ENCODE measurements around the gene DNAJB6.

DNAJB6 gene

DNA sequence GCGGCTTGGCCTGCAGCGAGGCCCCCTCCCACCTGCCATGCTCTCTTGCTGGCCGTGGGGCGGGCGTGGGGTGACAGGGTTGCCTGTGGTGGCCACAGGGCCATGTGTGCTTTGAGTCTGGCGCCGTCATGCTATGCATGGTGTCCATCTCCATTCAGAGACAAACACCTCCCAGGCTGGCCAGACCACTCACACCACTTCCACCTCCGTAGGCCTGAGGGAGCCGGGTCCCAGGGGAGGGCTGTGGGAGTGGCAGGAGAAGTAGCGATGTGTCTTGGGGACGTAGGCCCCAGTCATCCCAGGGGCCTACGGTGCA, 65.5 kb downstream of the DNAJB6 start:
- Histone ChIP-seq H3K4me1 (peaks cover 13% of the 10 kb centered on the region), H3K27ac (no peak overlapping the region), H3K27me3 (ENCODE audit: control insufficient read depth, insufficient read depth, low read length) (no peaks in the 10 kb centered on the region), H3K9me3 (ENCODE audit: control insufficient read depth, low read length) (no peaks in the 10 kb centered on the region), H3K36me3 (ENCODE audit: control insufficient read depth, insufficient read depth, low read length) (no peaks in the 10 kb centered on the region), H3K79me2 (peaks cover 45% of the 10 kb centered on the region), H3K9ac (no peak overlapping the region), H2AFZ (no peak overlapping the region), H3K4me2 (ENCODE audit: low read length) (no peak overlapping the region), H3K4me3 (ENCODE audit: low read depth, low read length) (no peak overlapping the region)
- TF ChIP-seq, protein P1, sequence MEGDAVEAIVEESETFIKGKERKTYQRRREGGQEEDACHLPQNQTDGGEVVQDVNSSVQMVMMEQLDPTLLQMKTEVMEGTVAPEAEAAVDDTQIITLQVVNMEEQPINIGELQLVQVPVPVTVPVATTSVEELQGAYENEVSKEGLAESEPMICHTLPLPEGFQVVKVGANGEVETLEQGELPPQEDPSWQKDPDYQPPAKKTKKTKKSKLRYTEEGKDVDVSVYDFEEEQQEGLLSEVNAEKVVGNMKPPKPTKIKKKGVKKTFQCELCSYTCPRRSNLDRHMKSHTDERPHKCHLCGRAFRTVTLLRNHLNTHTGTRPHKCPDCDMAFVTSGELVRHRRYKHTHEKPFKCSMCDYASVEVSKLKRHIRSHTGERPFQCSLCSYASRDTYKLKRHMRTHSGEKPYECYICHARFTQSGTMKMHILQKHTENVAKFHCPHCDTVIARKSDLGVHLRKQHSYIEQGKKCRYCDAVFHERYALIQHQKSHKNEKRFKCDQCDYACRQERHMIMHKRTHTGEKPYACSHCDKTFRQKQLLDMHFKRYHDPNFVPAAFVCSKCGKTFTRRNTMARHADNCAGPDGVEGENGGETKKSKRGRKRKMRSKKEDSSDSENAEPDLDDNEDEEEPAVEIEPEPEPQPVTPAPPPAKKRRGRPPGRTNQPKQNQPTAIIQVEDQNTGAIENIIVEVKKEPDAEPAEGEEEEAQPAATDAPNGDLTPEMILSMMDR (IDR thresholded peaks at IDR 0.05): no peak

DNA sequence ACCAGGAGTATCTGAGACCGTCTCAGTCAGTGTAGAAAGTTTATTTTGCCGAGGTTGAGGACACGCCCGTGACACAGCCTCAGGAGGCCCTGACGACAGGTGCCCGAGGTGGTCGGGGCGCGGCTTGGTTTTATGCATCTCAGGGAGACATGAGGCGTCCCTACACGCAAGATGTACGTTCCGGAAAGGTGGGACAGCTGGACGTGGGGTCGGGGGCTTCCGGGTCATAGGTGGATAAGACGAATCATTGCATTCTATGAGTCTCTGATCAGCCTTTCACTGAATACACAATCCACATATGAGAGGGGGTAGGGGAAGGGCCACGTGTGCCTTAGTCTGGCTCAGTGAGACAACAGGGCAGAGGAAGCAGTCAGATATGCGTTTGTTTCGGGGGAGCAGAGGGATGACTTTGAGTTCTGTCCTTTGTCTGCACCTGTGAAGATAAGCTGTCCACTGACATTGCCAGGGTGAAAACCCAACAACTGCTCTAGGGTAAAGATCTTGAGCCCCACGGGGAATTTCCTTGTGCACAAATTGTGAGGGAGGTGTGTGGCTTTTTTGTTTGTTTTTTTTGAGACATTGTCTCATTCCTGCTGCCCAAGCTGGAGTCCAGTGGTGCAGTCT, 66.2 kb downstream of the DNAJB6 start:
- no peak overlapping the region for H3K4me3 ChIP-seq (ENCODE audit: low read depth, low read length)
- H2AFZ ChIP-seq: no peak overlapping the region
- H3K4me1 ChIP-seq: peaks cover 13% of the 10 kb centered on the region
- H3K27ac ChIP-seq: no peak overlapping the region
- no peaks in the 10 kb centered on the region for H3K36me3 ChIP-seq (ENCODE audit: control insufficient read depth, insufficient read depth, low read length)
- TF ChIP-seq, protein P1 (IDR thresholded peaks at IDR 0.05): no peak
- peaks cover 40% of the 10 kb centered on the region for H3K79me2 ChIP-seq
- no peak overlapping the region for H3K9ac ChIP-seq
- H3K9me3 ChIP-seq (ENCODE audit: control insufficient read depth, low read length): no peaks in the 10 kb centered on the region
- no peak overlapping the region for H3K4me2 ChIP-seq (ENCODE audit: low read length)
- H3K27me3 ChIP-seq (ENCODE audit: control insufficient read depth, insufficient read depth, low read length): no peaks in the 10 kb centered on the region

DNA sequence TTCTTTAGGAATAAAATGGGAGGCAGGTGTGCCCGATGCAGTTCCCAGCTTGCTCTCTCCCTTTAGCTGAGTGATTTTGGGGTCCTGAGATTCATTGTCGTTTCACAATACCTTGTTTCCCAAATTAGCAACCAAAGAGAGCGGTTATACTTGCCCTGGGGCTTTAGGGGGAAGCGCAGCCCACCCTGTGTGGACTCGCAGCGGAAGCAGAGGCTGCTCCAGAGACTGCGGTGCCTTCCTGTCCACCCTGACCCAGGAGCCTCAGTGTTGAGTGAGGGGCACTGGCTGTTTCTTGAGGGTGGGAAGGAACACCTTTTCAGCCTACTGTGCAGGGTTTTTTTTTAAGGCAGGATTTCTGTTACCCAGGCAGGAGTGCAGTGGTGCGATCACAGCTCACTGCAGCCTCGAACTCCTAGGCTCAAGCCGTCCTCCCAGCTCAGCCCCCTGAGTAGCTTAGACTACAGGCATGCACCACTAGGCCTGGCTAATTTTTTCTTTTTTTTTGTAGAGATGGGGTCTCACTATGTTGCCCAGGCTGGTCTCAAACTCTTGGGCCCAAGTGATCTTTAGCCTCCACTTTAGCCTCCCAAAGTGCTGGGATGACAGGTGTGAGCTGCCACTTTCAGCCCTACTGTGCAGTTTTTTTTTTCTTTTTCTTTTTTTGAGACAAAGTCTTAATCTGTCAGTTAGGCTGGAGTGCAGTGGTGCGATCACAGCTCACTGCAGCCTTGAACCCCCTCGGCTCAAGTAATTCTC, 67.0 kb downstream of the DNAJB6 start:
- Histone ChIP-seq H3K4me3 (ENCODE audit: low read depth, low read length) (no peak overlapping the region), H3K27me3 (ENCODE audit: control insufficient read depth, insufficient read depth, low read length) (no peaks in the 10 kb centered on the region), H3K27ac (no peak overlapping the region), H3K4me2 (ENCODE audit: low read length) (no peak overlapping the region), H3K4me1 (peaks cover 13% of the 10 kb centered on the region), H2AFZ (no peak overlapping the region), H3K36me3 (ENCODE audit: control insufficient read depth, insufficient read depth, low read length) (no peaks in the 10 kb centered on the region), H3K9ac (no peak overlapping the region), H3K9me3 (ENCODE audit: control insufficient read depth, low read length) (no peaks in the 10 kb centered on the region), H3K79me2 (peaks cover 39% of the 10 kb centered on the region)
- TF ChIP-seq, protein P1 (IDR thresholded peaks at IDR 0.05): no peak

DNA sequence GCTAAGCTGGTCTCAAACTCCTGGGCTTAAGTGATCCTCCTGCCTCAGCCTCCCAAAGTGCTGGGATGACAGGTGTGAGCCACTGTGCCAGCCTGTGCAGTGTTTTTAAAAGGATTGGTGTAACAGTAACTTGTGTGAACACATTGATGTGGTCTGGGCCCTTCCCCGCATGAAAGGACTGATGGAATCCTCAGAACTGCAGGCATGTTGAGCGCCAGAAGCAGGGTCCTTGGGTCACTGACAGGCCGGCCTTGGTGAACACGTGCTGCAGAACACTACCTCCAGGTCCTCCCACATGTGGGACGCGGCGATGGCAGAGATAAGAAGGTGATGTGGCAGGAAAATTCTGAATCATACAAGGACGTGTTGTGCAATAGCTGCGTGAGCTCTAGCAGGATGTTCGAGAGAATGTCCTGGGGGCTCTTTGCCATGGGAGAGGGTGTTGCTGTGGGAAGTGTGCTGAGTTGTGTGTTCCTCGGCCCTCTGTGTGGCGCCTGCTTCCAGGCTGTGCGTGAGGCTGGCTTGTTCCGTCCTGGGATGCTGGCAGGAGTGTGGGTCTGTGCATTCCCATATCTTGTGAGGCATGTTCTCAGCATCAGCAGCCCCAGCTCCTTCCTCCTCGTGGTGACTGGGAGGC, 68.2 kb downstream of the DNAJB6 start:
- Histone ChIP-seq H3K9ac (no peak overlapping the region), H3K79me2 (peaks cover 40% of the 10 kb centered on the region), H3K4me1 (peaks cover 13% of the 10 kb centered on the region), H3K36me3 (ENCODE audit: control insufficient read depth, insufficient read depth, low read length) (no peaks in the 10 kb centered on the region), H3K27me3 (ENCODE audit: control insufficient read depth, insufficient read depth, low read length) (no peaks in the 10 kb centered on the region), H3K27ac (peak overlapping the region; percentile 71), H3K4me2 (ENCODE audit: low read length) (peak overlapping the region; percentile 31), H3K9me3 (ENCODE audit: control insufficient read depth, low read length) (no peaks in the 10 kb centered on the region), H3K4me3 (ENCODE audit: low read depth, low read length) (no peak overlapping the region), H2AFZ (peak overlapping the region; percentile 0)
- TF ChIP-seq, protein P1 (IDR thresholded peaks at IDR 0.05): no peak

Measured in parathyroid adenoma (tissue), 2 donors.